ENCODE measurements around the gene TM4SF18. TPM values are rescaled to one million over a fixed set of nuclear protein-coding genes. Genes with fewer than 3 reads are reported as not detected.

The TM4SF18 gene
- total RNA-seq, 1 experiment from 2014 or later: not detected

DNA sequence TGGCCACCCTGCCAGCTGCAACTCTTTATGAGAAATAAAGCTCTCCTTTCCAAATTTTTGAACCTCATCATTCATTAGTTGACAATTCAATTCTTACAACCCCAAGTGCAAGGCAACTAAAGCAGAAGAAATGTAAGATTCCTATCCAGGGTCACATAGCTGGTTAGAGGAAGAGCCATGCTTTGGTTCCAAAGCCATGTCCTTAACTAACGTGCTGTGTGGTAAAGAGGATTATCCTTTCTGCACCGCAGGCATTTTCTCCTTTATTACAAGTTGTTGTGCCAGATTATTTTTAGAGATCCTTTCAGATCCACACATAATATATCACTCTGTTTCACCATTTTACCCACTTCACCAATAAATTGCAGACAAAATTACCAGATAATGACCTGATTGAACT is 36.5 kb downstream of the TM4SF18 start:
- ChIA-PET CTCF (interaction anchor here (0.6 kb wide), 1 partner anchor 173 kb away, joined by 3 read pairs; no protein-coding TSS in a partner anchor), POLR2A (ENCODE audit: unreplicated experiment) (no interaction called here)
- peaks cover 4% of the 10 kb centered on the region for H3K9me3 ChIP-seq (ENCODE audit: insufficient read depth, low read depth)
- H3K79me2 ChIP-seq (ENCODE audit: low read depth): no peaks in the 10 kb centered on the region
- peak overlapping the region; percentile 100 for H3K27ac ChIP-seq
- peaks cover 43% of the 10 kb centered on the region for H3F3A ChIP-seq (ENCODE audit: insufficient read depth, low read depth)
- TF ChIP-seq, protein P1, sequence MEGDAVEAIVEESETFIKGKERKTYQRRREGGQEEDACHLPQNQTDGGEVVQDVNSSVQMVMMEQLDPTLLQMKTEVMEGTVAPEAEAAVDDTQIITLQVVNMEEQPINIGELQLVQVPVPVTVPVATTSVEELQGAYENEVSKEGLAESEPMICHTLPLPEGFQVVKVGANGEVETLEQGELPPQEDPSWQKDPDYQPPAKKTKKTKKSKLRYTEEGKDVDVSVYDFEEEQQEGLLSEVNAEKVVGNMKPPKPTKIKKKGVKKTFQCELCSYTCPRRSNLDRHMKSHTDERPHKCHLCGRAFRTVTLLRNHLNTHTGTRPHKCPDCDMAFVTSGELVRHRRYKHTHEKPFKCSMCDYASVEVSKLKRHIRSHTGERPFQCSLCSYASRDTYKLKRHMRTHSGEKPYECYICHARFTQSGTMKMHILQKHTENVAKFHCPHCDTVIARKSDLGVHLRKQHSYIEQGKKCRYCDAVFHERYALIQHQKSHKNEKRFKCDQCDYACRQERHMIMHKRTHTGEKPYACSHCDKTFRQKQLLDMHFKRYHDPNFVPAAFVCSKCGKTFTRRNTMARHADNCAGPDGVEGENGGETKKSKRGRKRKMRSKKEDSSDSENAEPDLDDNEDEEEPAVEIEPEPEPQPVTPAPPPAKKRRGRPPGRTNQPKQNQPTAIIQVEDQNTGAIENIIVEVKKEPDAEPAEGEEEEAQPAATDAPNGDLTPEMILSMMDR (conservative IDR thresholded peaks at IDR 0.05): no peak
- H3K9me2 ChIP-seq (ENCODE audit: insufficient read depth): no peaks in the 10 kb centered on the region
- H3K4me1 ChIP-seq (replicated peaks; ENCODE audit: insufficient read depth): peaks cover 49% of the 10 kb centered on the region
- BruUV-seq (replicated peaks): no TSS peak
- no peak overlapping the region for H3K4me3 ChIP-seq
- H3K27me3 ChIP-seq (ENCODE audit: insufficient read depth, low read depth): no peaks in the 10 kb centered on the region
- intact Hi-C loops (cut with micrococcal nuclease; ENCODE audit: unreplicated experiment): no loop called here
- no peak overlapping the region for H3K4me2 ChIP-seq
- no peak for DNase-seq
- no peaks in the 10 kb centered on the region for H4K20me1 ChIP-seq (ENCODE audit: insufficient read depth)
- no peaks in the 10 kb centered on the region for H3K36me3 ChIP-seq (ENCODE audit: low read depth)
- H2AFZ ChIP-seq: no peak overlapping the region

DNA sequence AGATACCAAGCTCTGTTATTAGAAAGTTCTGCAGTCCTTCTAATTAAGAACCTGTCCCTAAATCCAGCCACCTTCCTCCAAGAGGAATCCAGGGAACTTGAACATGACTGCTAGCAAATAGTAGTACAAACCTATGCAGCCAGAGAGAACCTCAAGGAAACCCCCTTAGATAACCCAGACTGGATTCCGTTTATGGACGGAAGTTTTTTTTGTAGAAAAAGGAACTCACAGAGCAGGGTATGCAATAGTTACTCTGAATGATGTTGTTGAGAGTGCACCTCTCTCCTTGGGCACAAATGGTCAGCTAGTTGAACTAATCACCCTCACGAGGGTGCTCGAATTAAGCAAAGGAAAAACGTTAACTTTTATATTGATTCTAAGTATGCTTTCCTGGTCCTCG is 40.8 kb downstream of the TM4SF18 start:
- Histone ChIP-seq H3K36me3 (ENCODE audit: low read depth) (no peaks in the 10 kb centered on the region), H3K4me3 (no peak overlapping the region), H2AFZ (no peak overlapping the region), H3K9me3 (ENCODE audit: insufficient read depth, low read depth) (peaks cover 4% of the 10 kb centered on the region), H3K4me2 (no peak overlapping the region), H3K9me2 (ENCODE audit: insufficient read depth) (no peaks in the 10 kb centered on the region), H3K79me2 (ENCODE audit: low read depth) (no peaks in the 10 kb centered on the region), H3K4me1 (replicated peaks; ENCODE audit: insufficient read depth) (peaks cover 8% of the 10 kb centered on the region), H4K20me1 (ENCODE audit: insufficient read depth) (no peaks in the 10 kb centered on the region), H3K27me3 (ENCODE audit: insufficient read depth, low read depth) (no peaks in the 10 kb centered on the region), H3K27ac (no peak overlapping the region), H3F3A (ENCODE audit: insufficient read depth, low read depth) (peaks cover 6% of the 10 kb centered on the region; the same call in 1 of the 2 replicates)
- CTCF ChIA-PET: no interaction called here
- no peak for DNase-seq
- intact Hi-C loops (cut with micrococcal nuclease; ENCODE audit: unreplicated experiment): no loop called here
- no TSS peak for BruUV-seq (replicated peaks)
- TF ChIP-seq, protein P1 (conservative IDR thresholded peaks at IDR 0.05): no peak
- TF ChIP-seq EZH2 (IDR thresholded peaks at IDR 0.05; ENCODE audit: low read depth): no peak
- POLR2A ChIA-PET (ENCODE audit: unreplicated experiment): interaction anchor here (0.7 kb wide), 1 partner anchor 657 kb away, joined by 4 read pairs; no protein-coding TSS in a partner anchor

DNA sequence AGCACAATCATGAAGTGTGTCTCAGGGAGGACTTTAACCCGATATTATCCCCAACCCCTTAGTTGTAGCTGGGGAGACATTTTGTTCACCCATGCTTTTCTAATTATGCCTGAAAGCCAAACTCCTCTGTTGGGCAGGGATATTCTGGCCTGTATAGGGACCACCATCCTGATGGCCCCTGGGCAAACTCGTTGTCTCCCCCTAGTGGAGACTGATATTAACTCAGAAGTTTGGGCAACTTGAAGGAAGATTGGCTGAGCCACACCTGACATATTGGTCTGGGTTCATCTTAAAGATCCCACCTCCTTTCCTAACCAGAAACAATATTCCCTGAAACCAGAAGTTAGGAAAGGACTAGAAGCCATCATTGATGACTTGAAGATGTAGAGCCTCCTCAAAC is 42.3 kb downstream of the TM4SF18 start:
- CTCF ChIA-PET: no interaction called here
- H3K9me3 ChIP-seq (ENCODE audit: insufficient read depth, low read depth): no peaks in the 10 kb centered on the region; the same call in none of the 2 replicates
- no peaks in the 10 kb centered on the region for H3F3A ChIP-seq (ENCODE audit: insufficient read depth, low read depth)
- intact Hi-C loops (cut with micrococcal nuclease; ENCODE audit: unreplicated experiment): no loop called here
- TF ChIP-seq EZH2 (IDR thresholded peaks at IDR 0.05; ENCODE audit: low read depth): no peak
- TF ChIP-seq, protein P1 (conservative IDR thresholded peaks at IDR 0.05): peak; percentile 63
- POLR2A ChIA-PET (ENCODE audit: unreplicated experiment): no interaction called here
- H3K9me2 ChIP-seq (ENCODE audit: insufficient read depth): no peaks in the 10 kb centered on the region
- H3K4me3 ChIP-seq: no peak overlapping the region
- H3K36me3 ChIP-seq (ENCODE audit: low read depth): no peaks in the 10 kb centered on the region
- no TSS peak for BruUV-seq (replicated peaks)
- no peak overlapping the region for H3K4me2 ChIP-seq
- H3K27ac ChIP-seq: no peak overlapping the region
- H3K27me3 ChIP-seq (ENCODE audit: insufficient read depth, low read depth): no peaks in the 10 kb centered on the region
- H2AFZ ChIP-seq: no peak overlapping the region
- H4K20me1 ChIP-seq (ENCODE audit: insufficient read depth): no peaks in the 10 kb centered on the region
- DNase-seq: no peak
- no peaks in the 10 kb centered on the region for H3K79me2 ChIP-seq (ENCODE audit: low read depth)
- H3K4me1 ChIP-seq (replicated peaks; ENCODE audit: insufficient read depth): no peaks in the 10 kb centered on the region

All from PC-9 (cell line).